ENCODE results near the gene FBXL19.

FBXL19 gene

DNA sequence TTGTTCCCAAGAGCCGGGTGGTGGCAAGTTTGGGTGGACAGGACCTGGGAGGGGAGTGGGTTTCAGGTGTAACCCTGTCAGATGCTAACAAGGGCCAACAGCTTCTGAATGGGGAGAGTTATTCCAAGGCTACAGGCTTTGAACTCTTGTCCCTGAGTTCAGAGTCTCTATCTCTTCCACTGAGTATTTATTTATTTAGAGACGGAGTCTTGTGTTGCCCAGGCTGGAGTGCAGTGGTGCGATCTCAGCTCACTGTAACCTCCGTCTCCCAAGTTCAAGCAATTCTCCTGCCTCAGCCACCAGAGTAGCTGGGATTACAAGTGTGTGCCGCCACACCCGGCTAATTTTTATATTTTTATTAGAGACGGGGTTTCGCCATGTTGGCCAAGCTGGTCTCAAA is 31.6 kb downstream of the FBXL19 start:
- Histone ChIP-seq H3K27ac (ENCODE audit: extremely low read depth, low read depth, low read length) (no peak overlapping the region), H3K4me1 (ENCODE audit: control insufficient read depth, insufficient read depth, low read length) (peaks cover 2% of the 10 kb centered on the region; the same call in 1 of the 2 replicates), H3K4me3 (ENCODE audit: low read depth, low read length) (no peak overlapping the region), H3K9me3 (ENCODE audit: control insufficient read depth, insufficient read depth, low read depth, low read length) (no peaks in the 10 kb centered on the region), H3K36me3 (ENCODE audit: control insufficient read depth in 2 of 2, insufficient read depth in 1 of 2, low read length in 2 of 2) (peaks cover 10 to 16% of the 10 kb centered on the region in 2 experiments)
- TF ChIP-seq ZNF16 (tag by site-specific recombination; IDR thresholded peaks at IDR 0.05; ENCODE audit: low read depth): no peak
- TF ChIP-seq, protein P1, sequence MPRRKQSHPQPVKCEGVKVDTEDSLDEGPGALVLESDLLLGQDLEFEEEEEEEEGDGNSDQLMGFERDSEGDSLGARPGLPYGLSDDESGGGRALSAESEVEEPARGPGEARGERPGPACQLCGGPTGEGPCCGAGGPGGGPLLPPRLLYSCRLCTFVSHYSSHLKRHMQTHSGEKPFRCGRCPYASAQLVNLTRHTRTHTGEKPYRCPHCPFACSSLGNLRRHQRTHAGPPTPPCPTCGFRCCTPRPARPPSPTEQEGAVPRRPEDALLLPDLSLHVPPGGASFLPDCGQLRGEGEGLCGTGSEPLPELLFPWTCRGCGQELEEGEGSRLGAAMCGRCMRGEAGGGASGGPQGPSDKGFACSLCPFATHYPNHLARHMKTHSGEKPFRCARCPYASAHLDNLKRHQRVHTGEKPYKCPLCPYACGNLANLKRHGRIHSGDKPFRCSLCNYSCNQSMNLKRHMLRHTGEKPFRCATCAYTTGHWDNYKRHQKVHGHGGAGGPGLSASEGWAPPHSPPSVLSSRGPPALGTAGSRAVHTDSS (tag by site-specific recombination; IDR thresholded peaks at IDR 0.05): no peak
- no peak for TF ChIP-seq KLF1 (tag by site-specific recombination; IDR thresholded peaks at IDR 0.05)
- no peak for TF ChIP-seq ZNF544 (tag by site-specific recombination; IDR thresholded peaks at IDR 0.05)
- no peak for TF ChIP-seq IKZF3 (tag by site-specific recombination; IDR thresholded peaks at IDR 0.05)
- TF ChIP-seq ZSCAN16 (tag by site-specific recombination; IDR thresholded peaks at IDR 0.05): no peak
- TF ChIP-seq, protein P2, sequence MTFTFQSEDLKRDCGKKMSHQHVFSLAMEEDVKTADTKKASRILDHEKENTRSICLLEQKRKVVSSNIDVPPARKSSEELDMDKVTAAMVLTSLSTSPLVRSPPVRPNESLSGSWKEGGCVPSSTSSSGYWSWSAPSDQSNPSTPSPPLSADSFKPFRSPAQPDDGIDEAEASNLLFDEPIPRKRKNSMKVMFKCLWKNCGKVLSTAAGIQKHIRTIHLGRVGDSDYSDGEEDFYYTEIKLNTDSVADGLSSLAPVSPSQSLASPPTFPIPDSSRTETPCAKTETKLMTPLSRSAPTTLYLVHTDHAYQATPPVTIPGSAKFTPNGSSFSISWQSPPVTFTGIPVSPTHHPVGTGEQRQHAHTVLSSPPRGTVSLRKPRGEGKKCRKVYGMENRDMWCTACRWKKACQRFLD (tag by site-specific recombination; IDR thresholded peaks at IDR 0.05): no peak
- TF ChIP-seq KLF9 (tag by site-specific recombination; IDR thresholded peaks at IDR 0.05; ENCODE audit: low read depth): no peak
- TF ChIP-seq, protein P3, sequence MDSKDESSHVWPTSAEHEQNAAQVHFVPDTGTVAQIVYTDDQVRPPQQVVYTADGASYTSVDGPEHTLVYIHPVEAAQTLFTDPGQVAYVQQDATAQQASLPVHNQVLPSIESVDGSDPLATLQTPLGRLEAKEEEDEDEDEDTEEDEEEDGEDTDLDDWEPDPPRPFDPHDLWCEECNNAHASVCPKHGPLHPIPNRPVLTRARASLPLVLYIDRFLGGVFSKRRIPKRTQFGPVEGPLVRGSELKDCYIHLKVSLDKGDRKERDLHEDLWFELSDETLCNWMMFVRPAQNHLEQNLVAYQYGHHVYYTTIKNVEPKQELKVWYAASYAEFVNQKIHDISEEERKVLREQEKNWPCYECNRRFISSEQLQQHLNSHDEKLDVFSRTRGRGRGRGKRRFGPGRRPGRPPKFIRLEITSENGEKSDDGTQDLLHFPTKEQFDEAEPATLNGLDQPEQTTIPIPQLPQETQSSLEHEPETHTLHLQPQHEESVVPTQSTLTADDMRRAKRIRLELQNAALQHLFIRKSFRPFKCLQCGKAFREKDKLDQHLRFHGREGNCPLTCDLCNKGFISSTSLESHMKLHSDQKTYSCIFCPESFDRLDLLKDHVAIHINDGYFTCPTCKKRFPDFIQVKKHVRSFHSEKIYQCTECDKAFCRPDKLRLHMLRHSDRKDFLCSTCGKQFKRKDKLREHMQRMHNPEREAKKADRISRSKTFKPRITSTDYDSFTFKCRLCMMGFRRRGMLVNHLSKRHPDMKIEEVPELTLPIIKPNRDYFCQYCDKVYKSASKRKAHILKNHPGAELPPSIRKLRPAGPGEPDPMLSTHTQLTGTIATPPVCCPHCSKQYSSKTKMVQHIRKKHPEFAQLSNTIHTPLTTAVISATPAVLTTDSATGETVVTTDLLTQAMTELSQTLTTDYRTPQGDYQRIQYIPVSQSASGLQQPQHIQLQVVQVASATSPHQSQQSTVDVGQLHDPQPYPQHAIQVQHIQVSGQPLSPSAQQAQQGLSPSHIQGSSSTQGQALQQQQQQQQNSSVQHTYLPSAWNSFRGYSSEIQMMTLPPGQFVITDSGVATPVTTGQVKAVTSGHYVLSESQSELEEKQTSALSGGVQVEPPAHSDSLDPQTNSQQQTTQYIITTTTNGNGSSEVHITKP (tag by site-specific recombination; IDR thresholded peaks at IDR 0.05): peak; percentile 24; the same call in 1 of the 2 replicates
- POLR2A ChIA-PET: interaction anchor here (0.7 to 0.9 kb wide), 2 partner anchors 101 to 138 kb away, joined by 3 read pairs; no protein-coding TSS in a partner anchor
- CTCF ChIA-PET: interaction anchor here (0.6 to 5.3 kb wide), 11 partner anchors 13 to 1139 kb away, joined by 3 to 74 read pairs (median 6); partner anchors contain the start of genes HSD3B7 and PAGR1

DNA sequence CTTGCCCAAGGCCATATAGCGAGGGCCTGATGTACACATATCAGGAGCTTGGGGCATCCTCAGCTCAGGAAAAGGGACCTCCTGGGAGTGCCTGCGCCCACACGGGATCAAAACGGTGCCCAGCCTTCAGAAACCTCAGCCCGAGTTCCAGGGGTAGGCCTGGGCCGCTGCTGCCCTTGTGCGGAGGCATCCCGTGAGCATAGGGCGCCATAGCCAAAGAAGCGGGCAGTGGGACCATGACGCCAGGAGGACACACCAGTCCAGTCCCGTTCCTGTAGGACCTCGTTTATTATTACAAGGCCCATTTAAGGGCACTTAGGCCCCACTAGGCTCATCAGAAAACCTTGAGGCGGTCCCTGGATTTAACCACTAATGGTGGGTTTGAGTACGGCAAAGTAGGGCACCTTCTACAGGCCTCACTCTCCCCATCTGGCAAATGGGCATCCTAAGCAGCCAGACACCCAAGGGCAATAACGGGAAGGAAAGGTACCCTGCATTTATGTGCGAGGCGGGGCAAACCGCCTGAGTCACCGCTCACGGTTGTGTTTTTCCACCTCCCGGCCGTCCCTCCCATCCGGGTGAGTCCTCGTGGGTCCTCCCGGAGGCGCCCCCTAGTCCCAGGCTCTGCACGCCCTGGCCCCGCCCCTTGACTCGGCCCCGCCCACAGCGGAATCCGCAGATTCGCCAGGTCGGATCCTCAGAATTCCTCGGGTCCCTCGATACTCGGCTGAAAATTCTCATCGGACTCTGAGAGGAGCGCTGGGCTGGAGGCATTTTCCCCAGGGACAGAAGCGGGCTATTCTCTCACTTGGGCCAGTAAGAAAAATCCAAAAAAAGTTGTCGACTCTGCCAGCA is 33.5 kb downstream of the FBXL19 start:
- ChIA-PET CTCF (interaction anchor here (0.6 to 5.3 kb wide), 5 partner anchors 13 to 77 kb away, joined by 3 to 74 read pairs (median 5); no protein-coding TSS in a partner anchor), POLR2A (interaction anchor here (0.6 to 0.9 kb wide), 2 partner anchors 8 to 15 kb away, joined by 3 read pairs; partner anchors contain the start of gene ORAI3)
- peak overlapping the region; percentile 96 for H3K27ac ChIP-seq (ENCODE audit: extremely low read depth, low read depth, low read length)
- peaks cover 2% of the 10 kb centered on the region; the same call in 1 of the 2 replicates for H3K4me1 ChIP-seq (ENCODE audit: control insufficient read depth, insufficient read depth, low read length)
- no peaks in the 10 kb centered on the region for H3K9me3 ChIP-seq (ENCODE audit: control insufficient read depth, insufficient read depth, low read depth, low read length)
- peaks cover 28 to 34% of the 10 kb centered on the region in 2 experiments for H3K36me3 ChIP-seq (ENCODE audit: control insufficient read depth in 2 of 2, insufficient read depth in 1 of 2, low read length in 2 of 2)
- peak overlapping the region; percentile 90 for H3K4me3 ChIP-seq (ENCODE audit: low read depth, low read length)
- TF ChIP-seq ZNF146 (tag by site-specific recombination; IDR thresholded peaks at IDR 0.05): 0 out of 2 replicates have a peak, but pooled peaks have one; percentile 3
- TF ChIP-seq, protein P4, sequence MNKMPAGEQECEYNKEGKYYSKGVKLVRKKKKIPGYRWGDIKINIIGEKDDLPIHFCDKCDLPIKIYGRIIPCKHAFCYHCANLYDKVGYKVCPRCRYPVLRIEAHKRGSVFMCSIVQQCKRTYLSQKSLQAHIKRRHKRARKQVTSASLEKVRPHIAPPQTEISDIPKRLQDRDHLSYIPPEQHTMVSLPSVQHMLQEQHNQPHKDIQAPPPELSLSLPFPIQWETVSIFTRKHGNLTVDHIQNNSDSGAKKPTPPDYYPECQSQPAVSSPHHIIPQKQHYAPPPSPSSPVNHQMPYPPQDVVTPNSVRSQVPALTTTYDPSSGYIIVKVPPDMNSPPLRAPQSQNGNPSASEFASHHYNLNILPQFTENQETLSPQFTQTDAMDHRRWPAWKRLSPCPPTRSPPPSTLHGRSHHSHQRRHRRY (tag by site-specific recombination; IDR thresholded peaks at IDR 0.05): no peak
- TF ChIP-seq ZSCAN30 (tag by site-specific recombination; IDR thresholded peaks at IDR 0.05): peak; percentile 90
- TF ChIP-seq ZNF548 (tag by site-specific recombination; IDR thresholded peaks at IDR 0.05): 0 out of 2 replicates have a peak, but pooled peaks have one; percentile 38
- peak; percentile 67 for TF ChIP-seq ZBTB8A (tag by site-specific recombination; IDR thresholded peaks at IDR 0.05)
- no peak for TF ChIP-seq ZNF837 (tag by site-specific recombination; IDR thresholded peaks at IDR 0.05)
- peak; percentile 11; the same call in 1 of the 2 replicates for TF ChIP-seq ZNF654 (tag by site-specific recombination; IDR thresholded peaks at IDR 0.05; ENCODE audit: low read depth)
- TF ChIP-seq GLIS1 (tag by site-specific recombination; IDR thresholded peaks at IDR 0.05): peak; percentile 25; the same call in 1 of the 2 replicates
- TF ChIP-seq, protein P5, sequence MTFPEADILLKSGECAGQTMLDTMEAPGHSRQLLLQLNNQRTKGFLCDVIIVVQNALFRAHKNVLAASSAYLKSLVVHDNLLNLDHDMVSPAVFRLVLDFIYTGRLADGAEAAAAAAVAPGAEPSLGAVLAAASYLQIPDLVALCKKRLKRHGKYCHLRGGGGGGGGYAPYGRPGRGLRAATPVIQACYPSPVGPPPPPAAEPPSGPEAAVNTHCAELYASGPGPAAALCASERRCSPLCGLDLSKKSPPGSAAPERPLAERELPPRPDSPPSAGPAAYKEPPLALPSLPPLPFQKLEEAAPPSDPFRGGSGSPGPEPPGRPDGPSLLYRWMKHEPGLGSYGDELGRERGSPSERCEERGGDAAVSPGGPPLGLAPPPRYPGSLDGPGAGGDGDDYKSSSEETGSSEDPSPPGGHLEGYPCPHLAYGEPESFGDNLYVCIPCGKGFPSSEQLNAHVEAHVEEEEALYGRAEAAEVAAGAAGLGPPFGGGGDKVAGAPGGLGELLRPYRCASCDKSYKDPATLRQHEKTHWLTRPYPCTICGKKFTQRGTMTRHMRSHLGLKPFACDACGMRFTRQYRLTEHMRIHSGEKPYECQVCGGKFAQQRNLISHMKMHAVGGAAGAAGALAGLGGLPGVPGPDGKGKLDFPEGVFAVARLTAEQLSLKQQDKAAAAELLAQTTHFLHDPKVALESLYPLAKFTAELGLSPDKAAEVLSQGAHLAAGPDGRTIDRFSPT (tag by site-specific recombination; IDR thresholded peaks at IDR 0.05): peak; percentile 49
- peak; percentile 81 for TF ChIP-seq SP7 (tag by site-specific recombination; IDR thresholded peaks at IDR 0.05)
- no peak for TF ChIP-seq ZNF626 (tag by site-specific recombination; IDR thresholded peaks at IDR 0.05)
- 0 out of 2 replicates have a peak, but pooled peaks have one; percentile 47 for TF ChIP-seq ZNF121 (tag by site-specific recombination; IDR thresholded peaks at IDR 0.05)
